H1 (cell line): ENCODE results near the gene SWI5. TPM values are rescaled to one million over a fixed set of nuclear protein-coding genes. Genes with fewer than 3 reads are reported as not detected.

ENCODE experiments used
- ASH2L ChIP-seq: fragments of 200-600, 300-600 bp; sonication (generic); IDR thresholded peaks from one replicate; pipeline ENCODE4 v1.7.1; 2017; ENCODE audit warnings: low read length
- BACH1 ChIP-seq: IDR thresholded peaks from 2 replicates; pipeline ENCODE4 v1.6.1; 2012; ENCODE audit warnings: low read length, improper control_type of control experiment
- BRCA1 ChIP-seq: IDR thresholded peaks from 2 replicates; pipeline ENCODE4 v1.6.1; 2012; ENCODE audit warnings: low read depth, low read length, improper control_type of control experiment
- CBX5 ChIP-seq: fragments of 300-800, 300-1000 bp; sonication (generic); IDR thresholded peaks from 2 replicates; pipeline ENCODE4 v1.7.1; 2016; ENCODE audit warnings: antibody characterized with exemption, low read length, low read depth
- CHD1 ChIP-seq: IDR thresholded peaks from 2 replicates; pipeline ENCODE4 v1.6.1; 2012; ENCODE audit warnings: low read depth, low read length, improper control_type of control experiment
- CREB1 ChIP-seq: IDR thresholded peaks from 2 replicates; pipeline ENCODE4 v1.6.1; 2012; ENCODE audit warnings: inconsistent platforms
- CTBP2 ChIP-seq: IDR thresholded peaks from 2 replicates; pipeline ENCODE4 v1.7.0; 2011; ENCODE audit warnings: borderline replicate concordance, mild to moderate bottlenecking, moderate library complexity, mixed read lengths, low read length; ENCODE audit not compliant: insufficient read depth, insufficient read length
- EGR1 ChIP-seq: IDR thresholded peaks from 2 replicates; pipeline ENCODE4 v1.6.1; 2011; ENCODE audit warnings: low read depth, low read length, borderline replicate concordance
- EZH2 ChIP-seq: fragments of 200-600 bp; sonication (generic); IDR thresholded peaks from 2 replicates; pipeline ENCODE4 v1.7.1; 2012; ENCODE audit warnings: low read depth, mild to moderate bottlenecking, moderate library complexity, low read length, inconsistent platforms; ENCODE audit not compliant: severe bottlenecking
- GABPA ChIP-seq: IDR thresholded peaks from 2 replicates; pipeline ENCODE4 v1.6.1; 2011; ENCODE audit warnings: mild to moderate bottlenecking, low read length, moderate library complexity, borderline replicate concordance; ENCODE audit not compliant: insufficient read depth
- HDAC2 ChIP-seq, 2 experiments: fragments of 300-600 bp in 1 of 2; sonication (generic) in 1 of 2; IDR thresholded peaks; 2 replicates each; pipeline ENCODE4 v1.6.1; 2011 to 2012; ENCODE audit warnings: low read depth in 2 of 2, low read length in 2 of 2, mild to moderate bottlenecking in 2 of 2, moderate library complexity in 2 of 2, borderline replicate concordance in 1 of 2, inconsistent platforms in 1 of 2
- KDM4A ChIP-seq: IDR thresholded peaks from one replicate; pipeline ENCODE4 v1.7.1; 2012; ENCODE audit warnings: low read depth, mild to moderate bottlenecking, moderate library complexity, low read length, inconsistent platforms; ENCODE audit not compliant: severe bottlenecking
- KDM5A ChIP-seq: fragments of 200-600 bp; IDR thresholded peaks from 2 replicates; pipeline ENCODE4 v1.7.1; 2012; ENCODE audit warnings: mild to moderate bottlenecking, low read length, inconsistent platforms, mixed read lengths
- POLR2A ChIP-seq, 2 experiments: IDR thresholded peaks; 1 replicate in 1 of 2; 2 replicates in 1 of 2; pipeline ENCODE4 v1.6.1; 2011; ENCODE audit warnings: low read depth in 2 of 2, low read length in 2 of 2, mild to moderate bottlenecking in 2 of 2; ENCODE audit errors: control extremely low read depth in 1 of 2
- POU5F1 ChIP-seq: IDR thresholded peaks from 2 replicates; pipeline ENCODE4 v1.6.1; 2011; ENCODE audit warnings: low read depth, mild to moderate bottlenecking, low read length, moderate library complexity
- RNF2 ChIP-seq: fragments of 200-900, 300-1000 bp; sonication (generic); IDR thresholded peaks from 2 replicates; pipeline ENCODE4 v1.7.1; 2016; ENCODE audit warnings: borderline replicate concordance, low read depth, mild to moderate bottlenecking, antibody characterized with exemption, low read length; ENCODE audit not compliant: poor library complexity, severe bottlenecking; ENCODE audit errors: missing control alignments
- SIRT6 ChIP-seq: IDR thresholded peaks from one replicate; pipeline ENCODE4 v1.7.1; 2012; ENCODE audit warnings: low read length, inconsistent platforms
- SP4 ChIP-seq: IDR thresholded peaks from 2 replicates; pipeline ENCODE4 v1.6.1; 2012; ENCODE audit warnings: low read length, inconsistent platforms
- SUZ12 ChIP-seq: fragments of 200-600 bp; sonication (generic); IDR thresholded peaks from 2 replicates; pipeline ENCODE4 v1.6.1; 2012; ENCODE audit warnings: mild to moderate bottlenecking, inconsistent platforms, low read length, moderate library complexity, mixed read lengths
- TBP ChIP-seq: IDR thresholded peaks from 2 replicates; pipeline ENCODE4 v1.6.1; 2011; ENCODE audit warnings: low read depth, low read length, improper control_type of control experiment
- TEAD4 ChIP-seq: IDR thresholded peaks from 2 replicates; pipeline ENCODE4 v1.6.1; 2012; ENCODE audit warnings: low read depth, low read length, inconsistent platforms, mixed read lengths
- YY1 ChIP-seq: IDR thresholded peaks from 2 replicates; pipeline ENCODE4 v1.6.1; 2011; ENCODE audit warnings: low read depth, mild to moderate bottlenecking, low read length
- ZNF274 ChIP-seq: IDR thresholded peaks from 2 replicates; pipeline ENCODE4 v1.7.0; 2012; ENCODE audit warnings: low read length, borderline replicate concordance; ENCODE audit errors: extremely low read depth
- polyA plus RNA-seq, 7 experiments: library from polyadenylated mRNA; depleted of rRNA in 3 of 7; stranded (reverse) in 5 of 7; unstranded in 2 of 7; fragments of >200 nt in 5 of 7; fragments of 200-250 nt in 2 of 7; gene quantifications; 1 replicate in 5 of 7; 2 replicates in 1 of 7; 4 replicates in 1 of 7; pipeline versions ENCODE4 v1.2.1 to v1.2.3, GENCODE V29; 2011 to 2013; ENCODE audit warnings: missing spikeins in 2 of 7, mixed read lengths in 2 of 7
- total RNA-seq: library from RNA; stranded (reverse); fragmentation: NEBNext Ultra II Directional; extraction: Animal tissue kit (Norgen Biotek cat#: 25700); gene quantifications from 2 replicates; pipeline ENCODE4 v1.2.1, GENCODE V29; 2021
- TF ChIP-seq, protein P1 (sequence below): IDR thresholded peaks from 2 replicates; pipeline ENCODE4 v1.6.1; 2012; ENCODE audit warnings: inconsistent platforms

Gene SWI5
- total and polyA plus RNA-seq, 2 of the 8 experiments (the other 6 are each of a cell fraction or from before 2014, with no cell fraction given), result 29.0 to 59.5 TPM

GRCh38 chr9:128322404-128323211, 46.5 kb downstream of the SWI5 start, which contains the start of the genes COQ4 and TRUB2 (continued):
- TF ChIP-seq, protein P1, sequence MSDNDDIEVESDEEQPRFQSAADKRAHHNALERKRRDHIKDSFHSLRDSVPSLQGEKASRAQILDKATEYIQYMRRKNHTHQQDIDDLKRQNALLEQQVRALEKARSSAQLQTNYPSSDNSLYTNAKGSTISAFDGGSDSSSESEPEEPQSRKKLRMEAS, result peak; percentile 57; the same call in 1 of the 2 replicates
- TF ChIP-seq CBX5 (no peak), CTBP2 (no peak), SUZ12 (peak; percentile 25; the same call in 1 of the 2 replicates), GABPA (peak; percentile 98), POLR2A (IDR thresholded peaks at IDR 0.05; ENCODE audit: control extremely low read depth in 1 of 2, low read depth in 2 of 2, low read length in 2 of 2) (peak; percentile 85 to 94), RNF2 (no peak), ASH2L (peak; percentile 95), KDM4A (peak; percentile 99), BACH1 (peak; percentile 58), POU5F1 (no peak), SP4 (no peak), TBP (peak; percentile 74), EGR1 (0 out of 2 replicates have a peak, but pooled peaks have one; percentile 48), ZNF274 (no peak), CREB1 (no peak; the same call in 1 of the 2 replicates), BRCA1 (no peak), YY1 (peak; percentile 97), HDAC2 (IDR thresholded peaks at IDR 0.05; ENCODE audit: borderline replicate concordance in 1 of 2, low read depth in 2 of 2, low read length in 2 of 2) (peak; percentile 71 to 89; a peak in 2 of 4 replicates), KDM5A (0 out of 2 replicates have a peak, but pooled peaks have one; percentile 48), TEAD4 (no peak), EZH2 (no peak), SIRT6 (no peak), CHD1 (no peak)
